Trophoblast cell (in vitro differentiated cells and primary cell): ENCODE data around the gene C3AR1.

Source experiments
- DNase-seq, 2 donors: peaks; one replicate each; pipeline ENCODE4 v3.0.0-alpha.2; 2016
- H2AFZ ChIP-seq: 2 replicates; pipeline ENCODE4 v1.6.1; 2013; ENCODE audit warnings: low read length, moderate library complexity, mild to moderate bottlenecking; ENCODE audit not compliant: insufficient read depth, poor library complexity
- H2AK5ac ChIP-seq: 2 replicates; pipeline ENCODE4 v1.6.1; 2013; ENCODE audit warnings: mild to moderate bottlenecking, low read length
- H2BK120ac ChIP-seq: 2 replicates; pipeline ENCODE4 v1.6.1; 2013; ENCODE audit warnings: low read length, mild to moderate bottlenecking, moderate library complexity; ENCODE audit not compliant: insufficient read depth, poor library complexity
- H2BK12ac ChIP-seq: 2 replicates; pipeline ENCODE4 v1.6.1; 2013; ENCODE audit warnings: mild to moderate bottlenecking, low read length, moderate library complexity
- H2BK5ac ChIP-seq: 2 replicates; pipeline ENCODE4 v1.6.1; 2013; ENCODE audit warnings: low read length, low read depth, moderate library complexity, mild to moderate bottlenecking; ENCODE audit not compliant: poor library complexity
- H3K14ac ChIP-seq: 2 replicates; pipeline ENCODE4 v1.6.1; 2013; ENCODE audit warnings: mild to moderate bottlenecking, low read length
- H3K18ac ChIP-seq: 2 replicates; pipeline ENCODE4 v1.6.1; 2013; ENCODE audit warnings: mild to moderate bottlenecking, low read length
- H3K23ac ChIP-seq: 2 replicates; pipeline ENCODE4 v1.6.1; 2013; ENCODE audit warnings: low read length
- H3K27ac ChIP-seq: 2 replicates; pipeline ENCODE4 v1.5.1; 2013; ENCODE audit warnings: low read depth, mild to moderate bottlenecking, inconsistent platforms, low read length, moderate library complexity
- H3K27me3 ChIP-seq: 2 replicates; pipeline ENCODE4 v1.6.1; 2013; ENCODE audit warnings: inconsistent platforms, mild to moderate bottlenecking, low read length, moderate library complexity; ENCODE audit not compliant: insufficient read depth
- H3K36me3 ChIP-seq, 2 experiments: 1 replicate in 1 of 2; 2 replicates in 1 of 2; pipeline ENCODE4 v1.6.1; 2013; ENCODE audit warnings: low read length in 2 of 2, mild to moderate bottlenecking in 2 of 2, moderate library complexity in 1 of 2; ENCODE audit not compliant: insufficient read depth in 2 of 2, control insufficient read depth in 1 of 2
- H3K4ac ChIP-seq: 2 replicates; pipeline ENCODE4 v1.6.1; 2013; ENCODE audit warnings: low read depth, mild to moderate bottlenecking, low read length, moderate library complexity
- H3K4me1 ChIP-seq, 2 experiments: 1 replicate in 1 of 2; 2 replicates in 1 of 2; pipeline ENCODE4 v1.6.1; 2013; ENCODE audit warnings: low read length in 2 of 2, mild to moderate bottlenecking in 2 of 2, moderate library complexity in 1 of 2; ENCODE audit not compliant: insufficient read depth in 2 of 2, control insufficient read depth in 1 of 2
- H3K4me2 ChIP-seq: 2 replicates; pipeline ENCODE4 v1.6.1; 2013; ENCODE audit warnings: inconsistent platforms, mild to moderate bottlenecking, low read length, moderate library complexity
- H3K4me3 ChIP-seq: 2 replicates; pipeline ENCODE4 v1.5.1; 2013; ENCODE audit warnings: mild to moderate bottlenecking, low read depth, low read length, inconsistent platforms
- H3K79me1 ChIP-seq: one replicate; pipeline ENCODE4 v1.6.1; 2013; ENCODE audit warnings: low read length
- H3K79me2 ChIP-seq: 2 replicates; pipeline ENCODE4 v1.6.1; 2013; ENCODE audit warnings: low read length, mild to moderate bottlenecking; ENCODE audit not compliant: control insufficient read depth, insufficient read depth, poor library complexity
- H3K9ac ChIP-seq: 2 replicates; pipeline ENCODE4 v1.6.1; 2013; ENCODE audit warnings: mild to moderate bottlenecking, low read length
- H3K9me3 ChIP-seq: 2 replicates; pipeline ENCODE4 v1.6.1; 2013; ENCODE audit warnings: low read depth, mild to moderate bottlenecking, control low read depth, inconsistent platforms, low read length; ENCODE audit not compliant: insufficient read depth
- H4K12ac ChIP-seq: 2 replicates; pipeline ENCODE4 v1.6.1; 2013; ENCODE audit warnings: low read depth, mild to moderate bottlenecking, low read length, moderate library complexity
- H4K8ac ChIP-seq: 2 replicates; pipeline ENCODE4 v1.6.1; 2013; ENCODE audit warnings: low read depth, mild to moderate bottlenecking, low read length, moderate library complexity
- H4K91ac ChIP-seq: one replicate; pipeline ENCODE4 v1.6.1; 2013; ENCODE audit warnings: low read depth, mild to moderate bottlenecking, low read length, moderate library complexity
- WGBS: extraction: QIAGEN DNeasy Blood & Tissue Kit; methylation state at CpG from one replicate; pipeline ENCODE4 v1.1.7; 2013; ENCODE audit warnings: missing lambda C conversion rate; ENCODE audit not compliant: insufficient read length, insufficient coverage; ENCODE audit errors: extremely low coverage; 5-methylcytosine and 5-hydroxymethylcytosine counted together

Gene C3AR1

DNA sequence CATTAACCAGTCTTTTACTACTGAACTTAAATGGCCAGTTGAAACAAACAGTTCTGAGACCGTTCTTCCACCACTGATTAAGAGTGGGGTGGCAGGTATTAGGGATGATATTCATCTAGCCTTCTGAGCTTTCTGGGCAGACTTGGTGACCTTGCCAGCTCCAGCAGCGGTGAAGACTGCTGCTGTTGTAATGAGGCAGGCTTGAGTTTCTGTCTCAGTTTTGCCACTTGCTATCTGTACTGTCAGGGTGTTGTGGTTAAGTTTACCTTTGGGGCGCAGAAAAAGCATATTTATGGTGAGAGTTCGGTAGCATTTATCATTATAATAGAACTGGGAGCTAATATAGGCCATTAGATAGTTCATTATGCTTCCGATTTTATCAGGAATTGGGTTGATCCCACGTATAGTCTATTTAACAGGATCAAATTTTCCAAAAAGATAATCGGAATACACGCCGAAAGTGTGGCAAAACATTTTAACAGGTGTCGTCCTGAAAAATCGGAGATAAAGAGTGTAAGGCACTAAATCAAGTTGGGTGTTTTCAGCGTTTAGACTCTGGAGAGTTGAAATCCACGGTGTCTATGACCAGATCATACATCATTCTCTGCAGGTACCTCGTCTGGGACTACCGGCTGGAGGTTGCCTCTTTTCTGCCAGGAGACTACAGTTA, 15.2 kb upstream of the C3AR1 start:
- H2BK5ac ChIP-seq, result peak overlapping the region; percentile 29
- WGBS, result no CpG with 5 or more reads among the region's 15 CpGs
- H3K36me3 ChIP-seq, result no peaks in the 10 kb centered on the region
- no peaks in the 10 kb centered on the region for H3K9me3 ChIP-seq
- peak overlapping the region; percentile 77 for H2AFZ ChIP-seq
- H3K4ac ChIP-seq, result peak overlapping the region; percentile 42
- no peak overlapping the region for H2AK5ac ChIP-seq
- H3K27ac ChIP-seq, result peak overlapping the region; percentile 77
- peak overlapping the region; percentile 92 for H4K8ac ChIP-seq
- peak overlapping the region; percentile 95 for H3K4me3 ChIP-seq
- peak overlapping the region; percentile 67 for H2BK120ac ChIP-seq
- peak overlapping the region; percentile 69 for H4K91ac ChIP-seq
- no peak overlapping the region for H4K12ac ChIP-seq
- H2BK12ac ChIP-seq, result no peak overlapping the region
- H3K23ac ChIP-seq, result no peak overlapping the region
- peaks cover 2% of the 10 kb centered on the region for H3K79me2 ChIP-seq
- no peaks in the 10 kb centered on the region for H3K27me3 ChIP-seq
- peak overlapping the region; percentile 44 for H3K18ac ChIP-seq
- peaks cover 6% of the 10 kb centered on the region for H3K79me1 ChIP-seq
- peak overlapping the region; percentile 72 for H3K9ac ChIP-seq
- no peak for DNase-seq
- H3K4me2 ChIP-seq, result peak overlapping the region; percentile 81
- H3K14ac ChIP-seq, result peak overlapping the region; percentile 36
- peaks cover 2 to 3% of the 10 kb centered on the region in 2 experiments for H3K4me1 ChIP-seq

DNA sequence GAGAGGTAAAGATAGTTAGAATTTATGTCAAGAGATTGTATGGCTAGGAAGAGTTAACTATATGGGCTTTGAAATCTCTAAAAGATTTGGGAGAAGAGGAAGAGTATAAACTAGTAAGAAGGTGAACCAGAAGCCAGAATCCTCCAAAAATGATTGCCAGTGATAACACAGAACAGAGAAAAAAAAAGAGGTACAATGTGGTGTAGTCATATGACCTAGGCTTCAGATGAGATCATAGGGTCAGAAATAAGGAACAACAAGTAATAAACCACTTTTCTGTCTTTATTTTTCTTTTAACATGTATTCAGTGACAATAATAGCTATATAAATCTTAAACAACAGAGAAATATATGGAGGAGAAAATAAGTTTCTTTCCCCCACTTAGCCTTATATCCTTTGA, 14.0 kb upstream of the C3AR1 start:
- H3K14ac ChIP-seq, result no peak overlapping the region
- H3K18ac ChIP-seq, result no peak overlapping the region
- H2BK12ac ChIP-seq, result no peak overlapping the region
- no peak overlapping the region for H2BK120ac ChIP-seq
- H3K4me3 ChIP-seq, result no peak overlapping the region
- H4K91ac ChIP-seq, result no peak overlapping the region
- H3K79me1 ChIP-seq, result peaks cover 6% of the 10 kb centered on the region
- no peaks in the 10 kb centered on the region for H3K36me3 ChIP-seq
- no peak overlapping the region for H3K27ac ChIP-seq
- H2BK5ac ChIP-seq, result no peak overlapping the region
- no peak overlapping the region for H3K23ac ChIP-seq
- H4K12ac ChIP-seq, result no peak overlapping the region
- H3K9me3 ChIP-seq, result no peaks in the 10 kb centered on the region
- H3K9ac ChIP-seq, result no peak overlapping the region
- H2AK5ac ChIP-seq, result no peak overlapping the region
- no peak overlapping the region for H3K4ac ChIP-seq
- no peak overlapping the region for H4K8ac ChIP-seq
- H3K79me2 ChIP-seq, result peaks cover 2% of the 10 kb centered on the region
- H3K4me1 ChIP-seq, result peaks cover 2 to 3% of the 10 kb centered on the region in 2 experiments
- no peak overlapping the region for H3K4me2 ChIP-seq
- H2AFZ ChIP-seq, result no peak overlapping the region
- H3K27me3 ChIP-seq, result no peaks in the 10 kb centered on the region
- no peak for DNase-seq

DNA sequence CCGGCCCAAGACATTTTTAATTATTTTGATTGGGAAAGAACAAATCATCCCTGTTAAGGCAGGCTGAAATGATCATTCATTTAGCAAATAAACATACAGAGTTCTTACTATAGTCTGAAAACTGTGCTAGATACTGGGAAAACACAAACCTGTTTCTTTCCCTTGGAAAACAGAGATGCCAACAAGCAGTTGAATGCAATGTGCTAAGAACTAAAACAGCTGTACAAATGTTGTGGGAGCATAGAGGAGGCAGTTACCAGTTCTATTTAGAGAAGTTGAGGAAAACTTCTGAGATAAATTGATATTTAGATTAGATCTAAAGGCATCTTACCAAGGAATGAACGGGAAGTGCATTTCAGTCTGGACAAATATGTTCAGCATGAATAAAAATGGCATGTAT, 12.8 kb upstream of the C3AR1 start:
- Histone ChIP-seq H3K27me3 (no peaks in the 10 kb centered on the region), H2AK5ac (no peak overlapping the region), H2BK12ac (no peak overlapping the region), H3K9me3 (no peaks in the 10 kb centered on the region), H2AFZ (no peak overlapping the region), H3K23ac (no peak overlapping the region), H4K8ac (no peak overlapping the region), H3K14ac (no peak overlapping the region), H4K91ac (no peak overlapping the region), H3K4me1 (peaks cover 2 to 3% of the 10 kb centered on the region in 2 experiments), H3K4me2 (no peak overlapping the region), H3K18ac (no peak overlapping the region), H4K12ac (no peak overlapping the region), H3K27ac (no peak overlapping the region), H3K9ac (no peak overlapping the region), H3K79me1 (peaks cover 6% of the 10 kb centered on the region), H2BK5ac (no peak overlapping the region), H3K36me3 (no peaks in the 10 kb centered on the region), H2BK120ac (no peak overlapping the region), H3K4me3 (no peak overlapping the region), H3K4ac (no peak overlapping the region), H3K79me2 (peaks cover 2% of the 10 kb centered on the region)
- no peak for DNase-seq
- WGBS, result no CpG with 5 or more reads among the region's 2 CpGs

DNA sequence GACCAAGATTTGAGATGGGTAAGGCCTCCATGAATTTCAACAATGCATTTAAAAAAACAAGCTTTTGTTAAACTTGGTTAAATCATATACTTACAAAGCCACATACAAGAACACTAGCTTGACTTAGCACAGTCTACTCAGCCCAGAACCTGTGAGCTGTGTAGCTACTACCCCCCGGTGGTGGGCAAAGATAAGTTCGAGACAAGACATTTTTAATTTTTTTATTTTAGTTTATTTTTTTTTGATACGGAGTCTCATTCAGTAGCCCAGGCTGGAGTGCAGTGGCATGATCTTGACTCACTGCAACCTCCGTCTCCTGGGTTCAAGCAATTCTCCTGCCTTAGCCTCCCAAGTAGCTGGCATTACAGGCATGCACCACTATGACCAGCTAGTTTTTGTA, 12.2 kb upstream of the C3AR1 start:
- no peak overlapping the region for H4K91ac ChIP-seq
- no peaks in the 10 kb centered on the region for H3K36me3 ChIP-seq
- no peaks in the 10 kb centered on the region for H3K9me3 ChIP-seq
- H2AK5ac ChIP-seq, result no peak overlapping the region
- H3K27me3 ChIP-seq, result no peaks in the 10 kb centered on the region
- no peak overlapping the region for H2BK5ac ChIP-seq
- no peak overlapping the region for H2AFZ ChIP-seq
- no peak overlapping the region for H3K9ac ChIP-seq
- H3K18ac ChIP-seq, result no peak overlapping the region
- no peak overlapping the region for H3K4me2 ChIP-seq
- peak in 1 of 2 donors; percentile 23 for DNase-seq
- no peak overlapping the region for H3K4ac ChIP-seq
- peaks cover 2% of the 10 kb centered on the region for H3K79me2 ChIP-seq
- whole genome bisulfite sequencing, result no CpG with 5 or more reads among the region's 4 CpGs
- no peak overlapping the region for H4K12ac ChIP-seq
- no peak overlapping the region for H4K8ac ChIP-seq
- H2BK120ac ChIP-seq, result no peak overlapping the region
- H3K4me3 ChIP-seq, result no peak overlapping the region
- H2BK12ac ChIP-seq, result no peak overlapping the region
- H3K23ac ChIP-seq, result no peak overlapping the region
- H3K14ac ChIP-seq, result no peak overlapping the region
- no peak overlapping the region for H3K27ac ChIP-seq
- peaks cover 6% of the 10 kb centered on the region for H3K79me1 ChIP-seq
- H3K4me1 ChIP-seq, result peaks cover 2 to 3% of the 10 kb centered on the region in 2 experiments
